Naive thymus-derived CD4-positive, alpha-beta T cell (primary cell): Measurements from ENCODE around the gene NFRKB. TPM values are rescaled to one million over a fixed set of nuclear protein-coding genes. Genes with fewer than 3 reads are reported as not detected.

ENCODE experiments used
- ATAC-seq: fragments of 150-1000 bp; cut with Tn5 transposase; 2 replicates; pipeline ENCODE4 v1.10.0; 2021; ENCODE audit warnings: mild to moderate bottlenecking, moderate library complexity
- CTCF ChIA-PET: fragments of 350-600 bp; sonication (Branson Sonifier 250); formaldehyde crosslinking; loops from one replicate; lab custom pipeline; 2021; ENCODE audit warnings: antibody characterized with exemption; lab: Charles Lee
- POLR2A ChIA-PET: fragments of 350-600 bp; sonication (Branson Sonifier 250); formaldehyde crosslinking; loops from one replicate; lab custom pipeline; 2021; ENCODE audit warnings: antibody characterized with exemption, inconsistent platforms; lab: Charles Lee
- DNase-seq, 9 donors: peaks; one replicate each; pipeline versions ENCODE4 v3.0.0 to v3.0.0-alpha.2; 2020 to 2022; ENCODE audit warnings: mixed read lengths in 1 of 9
- H3K27ac ChIP-seq: one replicate; pipeline ENCODE4 v1.7.0; 2013; ENCODE audit warnings: mild to moderate bottlenecking, low read depth, low read length, moderate library complexity
- H3K27me3 ChIP-seq, 2 donors: one replicate each; pipeline ENCODE4 v1.7.0; 2013; ENCODE audit warnings: low read length in 2 of 2, mild to moderate bottlenecking in 2 of 2, moderate library complexity in 2 of 2; ENCODE audit not compliant: control insufficient read depth in 2 of 2, insufficient read depth in 2 of 2
- H3K36me3 ChIP-seq, 3 experiments: 1 replicate in 2 of 3; 2 replicates in 1 of 3; pipeline ENCODE4 v1.7.0; 2013; ENCODE audit warnings: low read length in 3 of 3, mild to moderate bottlenecking in 3 of 3, moderate library complexity in 1 of 3; ENCODE audit not compliant: insufficient read depth in 3 of 3, control insufficient read depth in 2 of 3
- H3K4me1 ChIP-seq, 2 donors: one replicate each; pipeline ENCODE4 v1.7.0; 2013; ENCODE audit warnings: low read length in 2 of 2, mild to moderate bottlenecking in 2 of 2, moderate library complexity in 1 of 2; ENCODE audit not compliant: control insufficient read depth in 2 of 2, insufficient read depth in 2 of 2
- H3K4me3 ChIP-seq: 2 replicates; pipeline ENCODE4 v1.7.0; 2013; ENCODE audit warnings: mild to moderate bottlenecking, low read length
- H3K9me3 ChIP-seq, 3 experiments: 1 replicate in 2 of 3; 2 replicates in 1 of 3; pipeline ENCODE4 v1.7.0; 2013; ENCODE audit warnings: low read length in 3 of 3; ENCODE audit not compliant: control insufficient read depth in 2 of 3
- H3K27ac Mint-ChIP-seq, 9 donors: one replicate each; pipeline ENCODE4 v1.8.0; 2020 to 2022; ENCODE audit warnings: mixed read lengths in 9 of 9, mild to moderate bottlenecking in 8 of 9, moderate library complexity in 5 of 9, inconsistent platforms in 2 of 9
- H3K27me3 Mint-ChIP-seq, 5 donors: one replicate each; pipeline ENCODE4 v1.8.0; 2021 to 2022; ENCODE audit warnings: mixed read lengths in 5 of 5, mild to moderate bottlenecking in 1 of 5
- H3K36me3 Mint-ChIP-seq, 5 donors: one replicate each; pipeline ENCODE4 v1.8.0; 2020 to 2022; ENCODE audit warnings: mixed read lengths in 5 of 5, mild to moderate bottlenecking in 3 of 5, inconsistent platforms in 1 of 5
- H3K4me1 Mint-ChIP-seq, 7 donors: one replicate each; pipeline ENCODE4 v1.8.0; 2020 to 2022; ENCODE audit warnings: mixed read lengths in 7 of 7, mild to moderate bottlenecking in 3 of 7, inconsistent platforms in 1 of 7
- H3K4me3 Mint-ChIP-seq, 10 donors: one replicate each; pipeline ENCODE4 v1.8.0; 2020 to 2022; ENCODE audit warnings: mild to moderate bottlenecking in 10 of 10, mixed read lengths in 10 of 10, moderate library complexity in 6 of 10, inconsistent platforms in 2 of 10
- H3K9me3 Mint-ChIP-seq, 11 donors: one replicate each; pipeline ENCODE4 v1.8.0; 2020 to 2022; ENCODE audit warnings: mixed read lengths in 11 of 11, mild to moderate bottlenecking in 4 of 11, inconsistent platforms in 1 of 11, moderate library complexity in 1 of 11
- intact Hi-C, 2 donors: fragments of 100-400 bp; cut with micrococcal nuclease; formaldehyde crosslinking; loops; one replicate each; pipeline ENCODE4 v1.15.1; 2023
- polyA plus RNA-seq, 2 donors: library from polyadenylated mRNA; unstranded; fragments of 300-500 nt; fragmentation: Illumina TruSeq; gene quantifications; one replicate each; pipeline ENCODE4 v1.2.3, GENCODE V29; 2021
- total RNA-seq, 6 experiments: library from RNA in 5 of 6; stranded (reverse) in 5 of 6; gene quantifications; 1 replicate in 5 of 6; 2 replicates in 1 of 6; pipeline ENCODE4 v1.2.3 and lab custom pipeline; 2021 to 2026

Gene NFRKB
- 10 to 100 TPM; 40.4 to 81.3 (median 56.2) TPM for total RNA-seq
- 10 to 100 TPM; 24.4 to 42.3 TPM for polyA plus RNA-seq
- 126 reads per million, percentile 88 among the genes with 10 or more reads in this experiment for total RNA-seq (lab: John Stamatoyannopoulos, UW)

DNA sequence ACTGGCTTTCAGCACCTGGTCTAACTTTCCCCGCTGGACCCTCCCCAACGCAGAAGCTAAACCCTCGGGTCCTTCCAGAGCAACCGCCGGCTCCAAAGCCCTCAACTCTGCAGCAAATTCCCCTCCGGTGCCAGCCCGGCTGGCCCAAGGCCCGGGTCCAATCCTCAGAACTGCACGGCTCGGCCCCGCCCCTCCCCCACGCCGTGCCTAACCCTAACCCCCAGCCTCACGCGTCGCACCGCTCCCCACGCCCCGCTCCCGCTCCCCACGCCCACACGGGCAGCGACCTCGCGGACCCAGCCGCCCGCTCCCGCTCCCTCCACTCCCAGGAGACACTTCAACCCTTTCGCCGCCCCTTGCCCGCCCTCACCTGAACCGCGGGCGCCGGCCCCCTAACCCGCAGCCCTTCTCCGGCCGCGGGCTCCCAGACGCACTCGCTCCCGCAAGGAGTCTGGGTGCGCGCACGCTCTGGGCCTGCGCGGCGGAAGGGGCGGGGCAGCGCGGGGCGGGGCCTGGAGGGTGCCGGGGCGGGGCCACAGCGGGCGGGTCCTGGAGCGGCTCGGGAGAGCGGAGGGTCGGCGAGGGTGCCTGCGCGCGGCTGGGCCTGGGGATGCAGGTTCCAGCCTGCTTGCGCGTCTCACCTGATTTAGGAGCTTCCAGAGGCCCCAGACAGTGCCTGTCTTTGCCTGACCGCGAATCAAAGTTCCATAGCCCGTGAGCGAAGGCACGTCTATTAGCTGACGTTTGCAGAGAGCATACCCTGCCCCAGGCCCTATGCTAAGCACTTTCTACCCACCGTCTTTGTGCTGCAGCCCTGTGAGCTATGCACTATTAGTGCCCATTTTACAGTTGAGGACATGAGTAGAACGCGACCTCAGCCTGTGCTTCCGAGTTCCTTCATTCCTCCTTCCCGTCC lies at the start of gene NFRKB:
NFRKB (minus strand) TSS at position 453 of the 916 bp plus-strand sequence. CDS start 2,729 bp downstream, outside the sequence.
- Mint-ChIP-seq H3K27ac (peak within 1 kb of the TSS; percentile 82 to 95 (median 90)), H3K36me3 (peaks cover 3 to 32% (median 14%) of the 10 kb centered on the region in 5 donors), H3K4me1 (peaks cover 23 to 58% (median 44%) of the 10 kb centered on the region in 7 donors), H3K27me3 (no peaks in the 10 kb centered on the region), H3K4me3 (peak within 1 kb of the TSS; percentile 86 to 96 (median 92)), H3K9me3 (peaks cover 0 to 1% (median 0%) of the 10 kb centered on the region in 11 donors)
- DNase-seq (peak; percentile 75 to 95 (median 88)), ATAC-seq (peak; percentile 99)
- no peaks in the 10 kb centered on the region for H3K9me3 ChIP-seq
- peak within 1 kb of the TSS; percentile 84 for H3K27ac ChIP-seq
- intact Hi-C loops: loop anchor here (1.0 to 2.0 kb wide), 15 partner anchors 15 to 1021 kb away; partner anchors contain the start of genes APLP2 (in 2 of the 2), PRDM10 (in 2 of the 2), SNX19 (in 2 of the 2) and ZBTB44 (in 1 of the 2)
- no peaks in the 10 kb centered on the region for H3K27me3 ChIP-seq
- H3K4me3 ChIP-seq: peak within 1 kb of the TSS; percentile 76
- peaks cover 5 to 24% (median 7%) of the 10 kb centered on the region in 3 experiments for H3K36me3 ChIP-seq
- CTCF ChIA-PET: interaction anchor here (0.7 to 1.0 kb wide), 5 partner anchors 79 to 237 kb away, joined by 3 read pairs; no protein-coding TSS in a partner anchor
- POLR2A ChIA-PET: interaction anchor here (0.6 to 3.9 kb wide), 20 partner anchors 10 to 175 kb away, joined by 3 to 19 read pairs (median 4); partner anchors contain the start of genes PRDM10 and TMEM45B
- peaks cover 9 to 18% of the 10 kb centered on the region in 2 donors for H3K4me1 ChIP-seq

DNA sequence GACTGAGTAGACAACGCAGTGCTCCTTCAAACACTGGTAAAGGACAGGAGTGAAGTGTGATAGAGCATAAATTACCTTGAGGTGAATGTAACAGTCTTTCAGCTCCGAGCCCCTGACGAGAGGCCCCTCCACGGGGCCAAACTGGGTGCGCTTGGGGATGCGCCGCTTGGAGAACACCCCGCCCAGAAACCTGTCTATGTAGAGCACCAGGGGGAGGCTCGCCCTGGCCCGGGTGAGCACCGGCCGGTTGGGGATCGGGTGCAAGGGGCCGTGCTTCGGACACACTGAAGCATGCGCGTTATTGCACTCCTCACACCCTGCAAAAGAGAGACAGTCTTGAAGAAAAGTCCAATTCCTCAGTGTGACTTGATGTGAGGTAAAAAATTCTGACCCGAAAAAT lies 49.3 kb upstream of the NFRKB start:
- H3K4me1 ChIP-seq: no peaks in the 10 kb centered on the region
- intact Hi-C loops: no loop called here
- H3K27me3 Mint-ChIP-seq: no peaks in the 10 kb centered on the region
- no peak overlapping the region for H3K4me3 Mint-ChIP-seq
- no peaks in the 10 kb centered on the region for H3K27me3 ChIP-seq
- DNase-seq (no peak), ATAC-seq (no peak)
- H3K9me3 Mint-ChIP-seq: no peaks in the 10 kb centered on the region
- H3K4me1 Mint-ChIP-seq: peaks cover 0 to 9% (median 0%) of the 10 kb centered on the region in 7 donors
- H3K9me3 ChIP-seq: no peaks in the 10 kb centered on the region
- H3K4me3 ChIP-seq: no peak overlapping the region
- no peak overlapping the region for H3K27ac Mint-ChIP-seq
- H3K36me3 ChIP-seq: peaks cover 0 to 26% (median 0%) of the 10 kb centered on the region in 3 experiments
- POLR2A ChIA-PET: interaction anchor here (0.7 kb wide), 1 partner anchor 27 kb away, joined by 3 read pairs; no protein-coding TSS in a partner anchor
- CTCF ChIA-PET: no interaction called here
- no peak overlapping the region for H3K27ac ChIP-seq
- peaks cover 5 to 54% (median 21%) of the 10 kb centered on the region in 5 donors for H3K36me3 Mint-ChIP-seq

DNA sequence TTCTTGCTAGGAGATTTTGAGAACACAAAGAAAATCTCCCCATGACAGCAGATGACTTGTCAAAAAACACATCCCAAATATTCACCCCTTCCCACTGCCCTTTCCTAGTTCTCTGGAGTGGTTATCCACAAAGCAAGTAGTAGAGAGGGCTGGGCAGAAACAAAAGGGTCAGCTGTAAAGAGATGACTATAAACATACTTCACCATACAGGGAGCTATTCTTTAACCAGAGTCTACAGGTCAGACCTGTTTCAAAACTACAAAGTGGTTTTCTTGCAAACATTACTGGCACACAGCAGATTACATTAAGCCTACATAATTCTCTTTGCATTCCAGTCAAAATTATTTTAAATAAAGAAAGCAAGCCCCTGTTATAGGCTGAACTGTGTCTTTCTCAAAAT lies 47.7 kb upstream of the NFRKB start:
- ATAC-seq (no peak), DNase-seq (no peak)
- Histone ChIP-seq H3K4me3 (no peak overlapping the region), H3K27me3 (no peaks in the 10 kb centered on the region), H3K4me1 (no peaks in the 10 kb centered on the region), H3K27ac (no peak overlapping the region), H3K36me3 (peaks cover 0 to 29% (median 0%) of the 10 kb centered on the region in 3 experiments), H3K9me3 (no peaks in the 10 kb centered on the region)
- intact Hi-C loops: no loop called here
- H3K4me3 Mint-ChIP-seq: no peak overlapping the region
- ChIA-PET POLR2A (no interaction called here), CTCF (no interaction called here)
- H3K27me3 Mint-ChIP-seq: no peaks in the 10 kb centered on the region
- peaks cover 8 to 63% (median 21%) of the 10 kb centered on the region in 5 donors for H3K36me3 Mint-ChIP-seq
- peaks cover 0 to 9% (median 0%) of the 10 kb centered on the region in 7 donors for H3K4me1 Mint-ChIP-seq
- H3K9me3 Mint-ChIP-seq: no peaks in the 10 kb centered on the region
- H3K27ac Mint-ChIP-seq: no peak overlapping the region

DNA sequence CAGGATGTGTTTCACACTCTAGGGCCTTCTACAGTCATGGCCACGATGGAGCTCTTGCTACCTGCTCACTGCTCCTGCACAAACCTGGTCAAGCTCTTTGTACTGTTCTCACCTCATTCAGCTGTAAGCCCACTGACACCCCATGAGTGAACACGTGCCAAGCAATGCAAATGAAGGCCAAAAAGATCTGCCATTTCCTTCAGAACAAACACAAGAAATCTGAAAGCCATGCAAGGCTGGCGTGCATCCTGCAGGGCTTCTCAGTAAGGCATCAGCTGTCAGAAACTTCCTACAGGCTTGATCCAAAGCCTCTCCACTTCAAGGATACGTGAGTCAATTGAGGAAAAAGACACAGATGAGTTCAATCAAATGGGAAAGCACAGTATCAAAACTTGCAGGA lies 44.1 kb upstream of the NFRKB start:
- ChIA-PET CTCF (no interaction called here), POLR2A (no interaction called here)
- H3K36me3 Mint-ChIP-seq: peaks cover 6 to 50% (median 11%) of the 10 kb centered on the region in 5 donors
- DNase-seq: no peak
- intact Hi-C loops: no loop called here
- peak overlapping the region in 1 of 9 donors; percentile 18 for H3K27ac Mint-ChIP-seq
- Histone ChIP-seq H3K4me1 (no peaks in the 10 kb centered on the region), H3K4me3 (no peak overlapping the region), H3K36me3 (peaks cover 0 to 13% (median 0%) of the 10 kb centered on the region in 3 experiments), H3K27me3 (no peaks in the 10 kb centered on the region), H3K9me3 (no peaks in the 10 kb centered on the region), H3K27ac (no peak overlapping the region)
- H3K27me3 Mint-ChIP-seq: no peaks in the 10 kb centered on the region
- H3K4me3 Mint-ChIP-seq: no peak overlapping the region
- no peaks in the 10 kb centered on the region for H3K4me1 Mint-ChIP-seq
- no peaks in the 10 kb centered on the region for H3K9me3 Mint-ChIP-seq
- no peak for ATAC-seq

DNA sequence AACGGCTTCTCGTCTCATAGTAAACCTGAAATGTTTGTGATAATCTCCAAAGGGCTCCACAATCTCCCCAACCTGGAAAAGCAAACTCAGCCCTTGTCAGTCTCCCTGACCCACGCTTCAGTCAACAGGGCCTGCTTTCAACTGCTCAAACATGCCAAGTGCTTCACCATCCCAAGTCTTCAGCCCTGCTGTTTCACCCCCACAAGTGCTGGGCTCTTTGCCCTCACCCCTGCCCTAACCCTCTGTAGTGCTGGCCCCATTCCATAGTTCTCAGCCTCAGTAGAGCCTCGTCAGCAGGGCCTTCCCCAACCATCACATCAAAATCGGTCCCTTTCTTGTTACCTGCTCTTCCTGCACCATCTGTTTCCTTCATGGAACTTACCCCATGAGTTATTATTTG lies 43.4 kb upstream of the NFRKB start:
- Mint-ChIP-seq H3K9me3 (no peaks in the 10 kb centered on the region), H3K36me3 (peaks cover 8 to 56% (median 12%) of the 10 kb centered on the region in 5 donors), H3K27me3 (no peaks in the 10 kb centered on the region), H3K4me1 (no peaks in the 10 kb centered on the region), H3K4me3 (no peak overlapping the region), H3K27ac (no peak overlapping the region)
- intact Hi-C loops: no loop called here
- Histone ChIP-seq H3K4me1 (no peaks in the 10 kb centered on the region), H3K36me3 (peaks cover 0 to 13% (median 0%) of the 10 kb centered on the region in 3 experiments), H3K27ac (no peak overlapping the region), H3K27me3 (no peaks in the 10 kb centered on the region), H3K9me3 (no peaks in the 10 kb centered on the region), H3K4me3 (no peak overlapping the region)
- POLR2A ChIA-PET: no interaction called here
- CTCF ChIA-PET: no interaction called here
- no peak for DNase-seq
- no peak for ATAC-seq

DNA sequence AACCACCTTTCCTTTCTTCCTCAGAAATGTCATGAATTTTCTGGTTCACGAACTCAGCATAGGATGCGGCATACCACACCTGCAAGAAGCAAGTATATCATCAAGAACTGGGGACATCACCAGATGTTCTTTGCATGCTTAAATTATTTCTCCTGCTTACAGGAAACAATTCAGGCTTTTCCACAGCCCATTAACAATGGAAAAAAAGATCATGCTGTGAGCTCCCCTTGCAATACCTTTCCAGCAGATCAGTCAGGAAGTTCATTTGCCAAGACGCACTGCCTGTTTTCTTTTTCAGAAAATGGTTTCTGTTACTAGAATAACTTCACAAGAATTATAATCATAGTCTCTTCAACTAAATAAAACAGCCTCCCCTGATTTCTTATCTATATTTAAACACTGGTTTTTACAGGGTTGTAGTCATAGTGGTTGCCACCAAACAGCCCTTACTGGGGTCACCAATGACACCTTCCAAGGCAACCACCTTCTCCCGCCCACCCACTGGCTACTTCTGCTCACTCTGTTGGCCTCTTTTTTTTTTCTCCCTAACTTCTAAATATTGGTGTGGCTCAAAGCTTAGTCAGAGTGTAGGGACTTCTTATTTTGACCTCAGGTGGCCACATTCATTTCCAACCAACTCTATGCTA lies 42.3 kb upstream of the NFRKB start:
- no peak overlapping the region for H3K27ac ChIP-seq
- no peaks in the 10 kb centered on the region for H3K4me1 ChIP-seq
- H3K9me3 Mint-ChIP-seq: no peaks in the 10 kb centered on the region
- CTCF ChIA-PET: no interaction called here
- H3K27me3 Mint-ChIP-seq: no peaks in the 10 kb centered on the region
- DNase-seq (no peak), ATAC-seq (no peak)
- H3K4me1 Mint-ChIP-seq: no peaks in the 10 kb centered on the region
- H3K9me3 ChIP-seq: no peaks in the 10 kb centered on the region
- H3K36me3 ChIP-seq: peaks cover 0 to 13% (median 0%) of the 10 kb centered on the region in 3 experiments
- no peak overlapping the region for H3K27ac Mint-ChIP-seq
- H3K4me3 ChIP-seq: no peak overlapping the region
- no peak overlapping the region for H3K4me3 Mint-ChIP-seq
- H3K27me3 ChIP-seq: no peaks in the 10 kb centered on the region
- POLR2A ChIA-PET: no interaction called here
- peaks cover 8 to 57% (median 13%) of the 10 kb centered on the region in 5 donors for H3K36me3 Mint-ChIP-seq
- intact Hi-C loops: no loop called here
